MM.1S (cell line): ENCODE results near the gene HMGCS1.

Experiments
- EZH2phosphoT487 ChIP-seq: fragments of 300-600 bp; sonication (generic); IDR thresholded peaks from 2 replicates; pipeline ENCODE4 v1.6.1; 2018; ENCODE audit warnings: antibody characterized with exemption, low read length
- TF ChIP-seq, protein P1 (sequence below): fragments of 300-600 bp; sonication (generic); IDR thresholded peaks from 2 replicates; pipeline ENCODE4 v1.5.1; 2016; ENCODE audit warnings: antibody characterized with exemption, low read length, mixed read lengths

DNA sequence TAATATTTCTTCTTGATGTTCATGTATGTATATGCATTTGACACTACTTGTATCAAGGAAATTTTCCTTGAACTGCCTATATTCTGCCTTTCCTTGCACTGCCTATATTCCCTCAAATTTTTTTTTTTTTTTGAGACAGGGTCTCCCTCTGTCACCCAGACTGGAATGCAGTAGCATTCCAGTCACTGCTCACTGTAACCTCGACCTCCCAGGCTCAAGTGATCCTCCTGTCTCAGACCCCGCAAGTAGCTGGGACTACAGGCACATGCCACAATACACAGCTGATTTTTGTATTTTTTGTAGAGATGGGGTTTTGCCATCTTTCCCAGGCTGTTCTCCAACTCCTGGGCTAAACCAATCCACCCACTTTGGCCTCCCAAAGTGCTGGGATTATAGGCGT, 4.1 kb downstream of the HMGCS1 start:
- TF ChIP-seq, protein P1, sequence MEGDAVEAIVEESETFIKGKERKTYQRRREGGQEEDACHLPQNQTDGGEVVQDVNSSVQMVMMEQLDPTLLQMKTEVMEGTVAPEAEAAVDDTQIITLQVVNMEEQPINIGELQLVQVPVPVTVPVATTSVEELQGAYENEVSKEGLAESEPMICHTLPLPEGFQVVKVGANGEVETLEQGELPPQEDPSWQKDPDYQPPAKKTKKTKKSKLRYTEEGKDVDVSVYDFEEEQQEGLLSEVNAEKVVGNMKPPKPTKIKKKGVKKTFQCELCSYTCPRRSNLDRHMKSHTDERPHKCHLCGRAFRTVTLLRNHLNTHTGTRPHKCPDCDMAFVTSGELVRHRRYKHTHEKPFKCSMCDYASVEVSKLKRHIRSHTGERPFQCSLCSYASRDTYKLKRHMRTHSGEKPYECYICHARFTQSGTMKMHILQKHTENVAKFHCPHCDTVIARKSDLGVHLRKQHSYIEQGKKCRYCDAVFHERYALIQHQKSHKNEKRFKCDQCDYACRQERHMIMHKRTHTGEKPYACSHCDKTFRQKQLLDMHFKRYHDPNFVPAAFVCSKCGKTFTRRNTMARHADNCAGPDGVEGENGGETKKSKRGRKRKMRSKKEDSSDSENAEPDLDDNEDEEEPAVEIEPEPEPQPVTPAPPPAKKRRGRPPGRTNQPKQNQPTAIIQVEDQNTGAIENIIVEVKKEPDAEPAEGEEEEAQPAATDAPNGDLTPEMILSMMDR: no peak
- TF ChIP-seq EZH2phosphoT487: no peak
